Skin of body (tissue), 2 donors: ENCODE measurements around the gene ZNF474. TPM values are rescaled to one million over a fixed set of nuclear protein-coding genes. Genes with fewer than 3 reads are reported as not detected.

Source experiments
- DNase-seq: peaks from one replicate; lab custom pipeline; 2025; lab: John Stamatoyannopoulos, UW
- total RNA-seq: library from RNA; depleted of rRNA; stranded (reverse); fragments of >200 nt; gene quantifications from one replicate; pipeline ENCODE4 v1.2.3, GENCODE V29; 2014

Gene ZNF474
- total RNA-seq, 1 donor from 2014 or later: 0.79 TPM

DNA sequence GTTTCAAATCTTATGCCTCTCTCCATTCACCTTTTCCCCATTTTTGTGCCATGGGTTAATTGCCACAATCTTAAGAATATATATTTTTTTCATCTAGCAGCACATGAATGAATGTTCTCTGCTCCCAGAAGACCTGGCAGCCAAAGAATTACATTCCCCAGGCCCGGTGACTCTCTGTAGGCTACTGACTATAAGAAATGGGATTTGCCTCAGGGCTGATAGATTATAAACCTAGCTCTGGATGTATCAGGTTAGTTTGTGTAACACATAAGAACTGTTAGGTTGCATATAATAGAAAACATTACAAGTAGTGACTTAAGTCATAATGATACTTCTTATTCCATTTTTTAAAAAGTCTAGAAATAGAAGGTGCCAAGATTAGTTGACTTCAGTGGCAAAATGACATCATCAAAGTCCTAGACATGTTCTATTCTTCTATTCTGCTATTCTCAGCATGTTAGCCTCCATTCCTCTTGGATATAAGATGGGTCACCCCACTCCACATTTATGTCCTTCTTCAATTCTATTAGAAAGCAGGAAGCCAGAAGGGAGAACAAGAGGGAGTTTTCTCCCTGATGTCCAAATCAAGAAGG is 10.9 kb upstream of the ZNF474 start:
- DNase-seq: no peak

DNA sequence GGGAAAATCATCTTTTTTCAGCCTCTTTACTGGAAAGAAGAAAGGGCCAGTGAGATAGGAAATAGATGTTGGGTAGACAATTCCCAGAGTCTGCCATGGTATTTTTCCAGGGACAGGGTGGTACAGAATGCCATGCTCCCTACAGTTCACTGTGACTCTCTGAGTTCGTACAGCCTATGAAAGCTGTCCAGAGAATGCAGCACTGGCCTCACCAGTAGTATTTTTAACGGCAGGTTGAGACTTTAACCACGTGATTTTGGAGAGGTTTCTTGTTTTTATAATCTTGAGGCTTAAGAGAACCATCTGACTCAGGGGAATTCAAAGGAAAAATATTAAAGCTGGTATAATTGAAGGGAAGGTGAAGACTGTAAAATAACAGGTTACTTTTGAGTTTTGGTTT is 10.1 kb upstream of the ZNF474 start:
- DNase-seq: no peak

DNA sequence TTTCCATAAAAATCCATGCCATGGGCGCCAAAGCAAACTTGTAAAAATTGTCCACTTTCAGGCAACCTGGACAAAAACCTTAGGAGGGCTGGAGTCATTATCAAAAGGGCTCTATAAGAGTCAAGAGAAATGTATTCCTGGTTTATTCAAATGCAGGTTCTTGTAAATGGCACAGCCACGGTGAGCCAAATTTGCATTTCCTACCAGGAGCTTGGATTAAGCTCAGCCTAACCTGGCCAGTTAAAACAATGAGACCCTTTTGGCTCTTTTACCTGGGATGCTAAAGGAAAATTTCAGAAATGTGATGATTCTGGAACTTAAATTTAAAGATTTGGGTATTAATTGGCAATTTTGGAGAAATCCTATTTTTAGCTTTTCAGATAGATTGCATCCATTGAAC is 8.9 kb upstream of the ZNF474 start:
- DNase-seq: no peak

DNA sequence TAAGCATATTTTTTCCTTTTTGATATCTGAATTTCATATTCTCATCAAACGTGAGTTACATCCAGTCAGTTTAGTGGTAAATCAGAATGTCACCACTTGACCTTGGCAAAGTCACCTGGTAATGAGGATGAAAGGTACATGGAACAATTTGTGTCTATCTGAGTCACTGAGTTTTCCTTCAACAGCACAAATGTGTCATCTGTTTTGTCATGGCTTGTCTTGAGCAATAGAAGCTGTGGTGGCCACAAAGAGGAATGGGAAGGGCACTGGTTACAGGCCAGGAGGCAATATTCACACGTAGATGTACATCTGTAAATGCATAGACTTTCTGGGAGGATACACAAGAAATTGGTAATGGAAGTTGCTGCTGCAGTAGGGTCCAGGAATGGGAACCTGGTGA is 8.4 kb upstream of the ZNF474 start:
- no peak for DNase-seq

DNA sequence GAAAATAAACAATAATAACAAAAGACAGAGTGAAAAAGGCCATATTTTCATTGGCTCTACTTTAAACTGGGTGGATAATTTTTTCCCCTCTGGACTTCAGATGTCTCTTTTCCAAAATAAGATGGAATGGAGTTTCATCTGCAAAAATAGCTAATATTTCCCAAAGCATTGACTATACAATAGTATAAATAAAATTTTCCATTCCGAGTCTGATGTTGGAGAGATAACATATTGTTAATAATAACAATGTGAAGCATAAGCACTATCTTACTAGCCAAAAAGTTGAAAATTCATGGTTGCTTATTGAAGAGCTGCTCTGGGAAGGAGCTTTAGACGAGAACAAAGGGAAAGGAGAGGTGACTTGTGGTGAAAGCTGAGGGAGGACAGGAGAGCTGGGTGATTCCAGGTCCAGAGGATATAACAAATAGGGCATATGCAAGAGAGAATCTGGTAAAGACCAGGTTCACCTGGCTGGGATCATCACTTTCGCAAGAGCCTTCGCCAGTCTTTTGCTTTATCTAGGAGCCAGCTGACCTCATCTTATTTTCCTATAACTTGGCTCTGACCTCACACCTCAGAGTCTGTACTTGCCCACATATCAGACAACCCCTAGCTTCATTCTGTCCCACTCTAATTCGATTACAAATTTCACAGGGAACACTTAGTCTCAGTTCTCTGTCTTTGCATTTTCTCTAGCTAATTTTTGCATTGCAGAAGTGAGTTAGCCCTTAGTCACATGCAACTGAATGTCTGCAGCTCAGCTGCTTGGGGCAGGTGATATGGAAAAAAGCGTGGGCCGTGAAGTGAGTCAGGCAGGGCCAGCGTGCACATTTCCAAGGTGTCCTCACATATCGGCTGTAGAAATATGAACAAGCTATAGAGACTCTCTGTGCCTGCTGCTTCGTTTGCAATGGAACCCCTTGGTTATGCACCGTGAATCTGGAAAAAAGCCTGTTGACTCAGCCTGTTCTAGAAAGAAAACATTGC is 7.6 kb upstream of the ZNF474 start:
- no peak for DNase-seq

DNA sequence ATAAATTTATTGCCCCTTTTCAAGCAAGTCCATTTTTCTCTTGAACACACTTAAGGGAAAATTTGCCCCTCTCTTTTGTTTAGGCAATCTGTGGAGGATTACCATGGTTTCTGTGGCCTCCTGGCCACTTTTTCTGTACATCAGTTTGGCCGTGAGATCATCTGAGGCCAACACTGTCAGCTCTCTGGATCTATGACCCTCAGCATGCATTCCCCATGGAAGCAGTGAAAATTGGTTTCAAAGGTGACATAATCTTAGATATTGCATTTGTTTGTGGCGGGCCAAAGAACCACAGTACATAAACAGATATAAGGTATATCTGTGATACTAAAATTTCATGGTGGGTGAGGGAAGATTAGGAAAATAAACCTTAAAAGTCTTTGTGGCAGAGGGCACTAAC is 4.6 kb upstream of the ZNF474 start:
- DNase-seq: no peak

DNA sequence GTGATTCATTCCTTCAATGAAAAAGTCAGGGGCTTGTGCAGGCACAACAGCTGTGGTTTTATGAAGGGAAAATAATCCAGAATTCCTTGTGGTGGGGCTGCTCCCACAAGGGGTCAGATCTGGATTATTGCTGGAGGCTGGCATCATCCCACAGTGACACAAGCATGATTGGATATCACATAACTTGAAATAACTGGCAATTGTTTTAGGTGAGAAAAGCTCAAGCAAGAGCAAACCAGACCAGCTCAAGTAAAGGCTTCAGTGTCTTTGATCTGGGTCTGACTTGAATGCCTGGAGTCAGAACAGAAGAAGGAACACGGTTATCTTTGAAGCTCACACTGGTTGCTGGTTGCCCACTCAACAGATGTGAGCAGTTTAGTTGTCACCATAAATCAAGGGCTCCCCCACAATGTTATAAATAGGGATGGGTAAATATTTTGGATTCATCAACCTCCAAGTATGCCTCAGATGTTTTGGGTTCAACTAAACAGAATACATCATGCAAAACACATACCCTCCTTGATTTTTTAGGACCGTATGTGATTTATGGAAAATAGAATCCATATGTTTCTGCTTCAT is 3.1 kb upstream of the ZNF474 start:
- DNase-seq: no peak

DNA sequence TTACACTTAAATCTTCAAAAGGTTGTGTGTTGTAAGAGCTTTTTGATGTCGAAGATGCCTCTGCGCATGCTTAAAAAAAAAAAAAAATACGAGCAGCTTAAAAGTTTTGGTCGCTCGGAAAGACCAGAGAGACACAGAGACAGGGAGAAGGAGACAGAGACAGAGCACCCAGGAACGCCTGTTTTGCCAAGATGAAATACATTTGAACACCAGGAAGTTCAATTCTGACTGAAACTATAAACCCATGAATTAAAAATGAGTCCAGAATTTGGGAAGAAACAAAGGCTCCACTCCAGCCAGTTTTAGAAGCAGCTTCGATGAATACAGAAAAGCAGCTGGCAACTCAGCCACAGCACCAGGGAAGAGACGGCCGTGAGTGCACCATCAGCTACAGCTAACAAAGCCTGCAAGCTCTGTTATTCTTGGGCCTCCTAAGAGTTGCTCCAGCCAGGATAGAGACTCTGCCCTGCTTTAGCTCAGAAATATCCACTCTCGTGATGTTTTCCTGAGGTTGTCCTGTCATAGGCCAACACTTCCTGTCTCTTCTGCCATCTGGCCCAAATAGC is 2.5 kb upstream of the ZNF474 start:
- DNase-seq: peak; percentile 69

DNA sequence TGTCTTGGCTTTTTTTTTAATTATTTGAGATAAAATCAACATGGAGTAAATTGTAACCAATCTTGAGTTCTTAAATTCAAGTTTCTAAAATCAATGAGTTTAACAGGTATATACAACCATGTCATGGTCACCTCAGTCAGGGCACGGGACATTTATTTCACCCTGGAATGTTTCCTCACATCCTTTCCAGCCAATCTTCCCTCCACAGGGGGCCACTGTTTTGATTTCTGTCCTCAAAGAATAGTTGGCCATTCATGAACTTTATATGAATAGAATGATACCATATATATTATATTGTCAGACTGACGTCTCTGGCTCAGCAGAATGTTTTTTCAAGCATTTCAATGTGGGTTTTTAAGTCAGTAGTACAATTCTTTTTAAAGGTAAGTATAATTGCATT is 806 bp downstream of the ZNF474 start:
- DNase-seq: no peak

DNA sequence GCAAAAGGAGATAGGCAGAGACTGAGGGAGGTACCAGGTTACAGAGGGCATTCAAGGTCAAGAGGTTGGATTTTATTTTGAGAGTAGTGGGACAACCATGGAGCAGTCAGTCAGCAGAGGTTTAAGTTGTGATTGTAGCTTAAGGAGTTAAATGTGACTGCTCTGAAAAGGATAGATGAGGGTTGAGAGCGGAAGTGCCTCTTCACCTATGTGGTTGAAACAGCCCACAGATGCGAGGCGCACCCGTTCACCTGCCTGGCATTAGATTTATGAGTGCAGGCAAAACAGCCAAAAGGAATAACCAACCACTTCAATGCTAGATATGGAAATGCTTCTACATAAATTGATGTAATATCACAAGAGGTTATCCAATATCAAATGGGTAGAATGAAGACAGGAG is 8.4 kb downstream of the ZNF474 start:
- DNase-seq: no peak

DNA sequence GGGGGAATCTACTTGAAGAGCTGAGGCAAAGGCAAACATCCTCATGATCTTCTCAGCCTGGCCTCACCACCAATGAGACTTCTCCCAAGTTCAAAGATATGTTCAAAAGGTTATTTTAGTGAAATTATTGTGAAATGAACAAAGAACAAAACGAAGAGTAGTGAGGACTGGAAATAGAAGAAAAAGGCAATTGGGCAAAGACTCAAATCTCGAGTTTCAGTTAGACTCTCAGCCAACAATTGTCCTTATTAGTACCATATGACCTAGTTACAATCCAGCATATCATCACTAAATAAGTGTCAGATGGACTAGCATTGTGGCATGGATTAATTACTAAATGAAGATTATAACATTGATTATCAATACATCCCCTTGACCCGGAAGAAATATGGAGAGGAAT is 9.0 kb downstream of the ZNF474 start:
- no peak for DNase-seq

DNA sequence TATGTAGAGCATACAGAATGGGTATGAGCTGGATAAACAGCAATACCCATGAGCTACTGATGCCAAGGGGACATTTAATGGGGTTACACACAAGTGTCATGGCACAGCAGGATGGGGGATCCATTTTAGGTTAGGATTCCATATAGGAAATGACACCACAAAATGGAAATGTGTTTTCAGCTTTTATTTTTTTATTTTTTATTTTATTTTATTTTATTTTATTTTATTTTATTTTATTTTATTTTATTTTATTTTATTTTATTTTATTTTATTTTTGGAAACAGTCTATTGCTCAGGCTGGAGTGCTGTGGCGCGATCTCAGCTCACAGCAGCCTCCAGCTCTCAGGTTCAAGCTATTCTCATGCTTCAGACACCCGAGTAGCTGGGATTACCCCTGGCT is 11.6 kb downstream of the ZNF474 start:
- no peak for DNase-seq

DNA sequence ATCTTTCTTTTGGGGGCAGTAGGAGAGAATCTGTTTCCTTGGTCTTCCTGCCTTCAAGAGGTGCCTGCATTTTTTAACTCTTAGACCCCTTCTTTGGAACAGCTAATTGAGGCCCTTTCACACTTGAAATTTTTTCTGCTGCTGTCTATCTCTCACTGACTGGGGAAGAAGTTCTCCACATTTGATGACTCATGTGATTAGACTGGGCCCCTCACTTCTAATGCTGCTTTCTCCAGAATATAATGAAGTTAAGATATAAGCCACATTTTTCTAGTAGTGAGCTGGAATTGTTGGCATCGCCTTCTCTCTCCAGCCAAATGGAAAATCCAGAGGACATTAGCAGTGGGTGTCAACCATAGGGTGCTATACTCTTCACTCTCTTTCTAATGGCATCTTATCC is 12.4 kb downstream of the ZNF474 start:
- no peak for DNase-seq

DNA sequence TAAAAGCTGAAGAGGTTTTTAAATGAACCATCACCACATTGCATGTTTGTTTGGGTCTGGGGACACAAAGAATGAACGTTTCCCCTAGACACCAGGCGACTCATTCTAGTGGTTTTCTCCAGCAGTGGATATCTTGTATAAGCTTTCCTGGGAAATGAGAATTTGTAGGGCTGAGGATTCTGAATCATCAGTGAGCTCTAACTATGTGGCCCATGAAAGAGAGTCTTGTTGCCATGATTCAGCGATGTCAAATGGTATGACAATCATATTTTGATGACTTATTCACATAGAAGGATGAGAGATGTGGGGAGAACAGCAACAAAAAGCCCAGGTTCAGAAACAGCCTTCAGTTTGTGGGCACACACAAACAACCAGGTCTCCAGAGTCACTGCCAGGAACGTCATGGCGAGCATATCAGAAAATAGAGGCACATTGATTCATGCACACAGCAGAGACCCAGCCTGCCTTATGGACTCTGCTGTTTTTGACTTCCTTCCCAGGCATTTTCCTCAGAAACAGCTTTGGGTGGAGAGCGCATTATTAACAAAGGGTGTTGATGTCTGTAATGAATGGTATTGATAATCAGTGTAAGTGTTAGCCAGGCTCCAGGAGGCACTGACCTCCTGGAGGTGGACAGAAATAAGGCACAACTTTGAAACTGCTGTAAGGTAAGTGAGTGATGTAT is 13.3 kb downstream of the ZNF474 start:
- no peak for DNase-seq

DNA sequence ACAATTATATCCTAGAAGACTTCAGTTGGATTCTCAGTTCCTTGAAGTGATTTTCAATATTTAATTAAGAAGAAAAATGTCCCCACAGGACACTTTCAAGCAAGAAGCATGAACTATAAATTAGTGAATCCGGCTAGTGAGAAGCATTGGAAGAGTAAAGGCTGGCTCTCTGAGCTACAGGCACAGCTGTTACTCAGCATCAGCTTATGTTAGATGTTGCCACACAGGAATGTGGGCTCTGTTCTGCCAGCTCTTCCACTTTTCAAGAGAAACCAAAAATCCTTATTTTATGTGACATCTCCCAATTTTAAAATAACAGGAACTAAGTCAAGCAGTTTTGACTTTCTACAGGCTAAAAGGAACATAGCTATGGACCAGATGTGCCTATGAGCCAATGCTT is 14.9 kb downstream of the ZNF474 start:
- no peak for DNase-seq

DNA sequence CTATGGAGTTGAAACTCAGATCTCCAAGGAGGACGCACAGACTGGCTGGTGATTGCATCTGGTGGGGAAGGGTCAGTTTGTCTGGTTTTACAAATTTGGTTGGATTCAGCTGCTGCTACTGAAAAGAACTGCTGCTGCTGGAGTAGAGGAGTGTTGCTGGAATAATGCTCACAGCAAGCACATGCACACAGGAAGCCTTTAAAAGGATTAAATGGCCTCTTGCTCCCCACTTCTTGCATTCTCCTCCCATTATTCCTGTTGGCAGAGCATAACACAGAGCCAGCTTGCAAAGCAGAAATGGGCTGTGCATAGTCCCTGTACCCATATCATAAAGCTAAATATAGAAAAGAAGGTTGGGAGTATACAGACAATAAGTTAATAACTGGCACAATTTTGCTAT is 16.6 kb downstream of the ZNF474 start:
- no peak for DNase-seq

DNA sequence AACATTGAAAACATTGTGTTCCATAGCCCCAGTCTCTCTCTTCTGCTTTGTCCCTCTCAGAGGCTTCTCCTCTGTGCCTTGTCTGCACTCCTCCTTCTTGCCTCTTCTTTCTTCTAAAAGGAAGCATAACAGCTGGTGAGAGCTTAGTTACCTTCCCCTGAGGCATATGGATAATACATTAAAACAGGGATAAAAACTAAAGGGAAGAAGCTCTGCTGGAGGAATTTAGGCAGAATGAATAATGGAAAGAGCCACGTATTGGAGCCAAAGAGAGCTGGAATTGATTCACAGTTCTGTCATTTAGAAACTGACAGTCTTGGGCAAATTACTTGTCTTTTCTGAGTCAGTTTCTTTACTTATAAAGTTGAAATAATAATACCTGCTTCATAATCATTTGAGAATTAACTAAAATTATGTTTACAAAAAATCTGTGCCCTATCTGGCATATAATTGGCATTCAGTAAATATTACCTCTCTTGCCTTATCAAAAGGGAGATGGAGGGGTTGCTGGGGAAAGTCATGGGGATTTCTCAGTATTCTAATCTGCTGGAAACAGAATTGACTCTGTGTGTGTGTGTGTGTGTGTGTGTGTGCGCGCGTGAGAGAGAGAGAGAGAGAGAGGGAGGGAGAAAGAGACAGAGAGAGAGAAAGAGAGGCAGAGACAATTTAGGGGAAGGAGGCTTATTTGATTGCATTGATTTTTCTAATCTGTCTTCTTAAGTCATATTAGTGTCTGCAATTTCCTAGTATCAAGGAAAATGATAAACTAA is 20.2 kb downstream of the ZNF474 start:
- DNase-seq: peak; percentile 76

DNA sequence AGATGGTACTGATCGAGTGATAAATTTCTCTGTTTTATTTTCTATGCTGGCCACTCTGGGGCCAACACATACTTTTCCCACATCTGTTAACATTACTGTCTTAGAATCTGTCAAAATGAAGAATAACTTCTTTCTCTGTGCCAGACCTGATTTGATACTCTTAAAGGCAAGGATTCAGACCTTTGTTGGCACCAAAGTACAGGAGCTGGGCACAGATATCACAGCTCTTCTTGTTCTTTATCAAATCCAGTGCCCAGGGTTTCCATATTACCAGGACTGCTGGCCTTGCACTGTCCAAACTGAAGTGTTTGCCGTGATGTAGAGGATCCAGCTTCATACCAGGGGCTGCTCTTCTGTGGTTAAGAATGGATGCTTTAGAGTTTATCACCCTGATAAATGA is 20.9 kb downstream of the ZNF474 start:
- DNase-seq: no peak

DNA sequence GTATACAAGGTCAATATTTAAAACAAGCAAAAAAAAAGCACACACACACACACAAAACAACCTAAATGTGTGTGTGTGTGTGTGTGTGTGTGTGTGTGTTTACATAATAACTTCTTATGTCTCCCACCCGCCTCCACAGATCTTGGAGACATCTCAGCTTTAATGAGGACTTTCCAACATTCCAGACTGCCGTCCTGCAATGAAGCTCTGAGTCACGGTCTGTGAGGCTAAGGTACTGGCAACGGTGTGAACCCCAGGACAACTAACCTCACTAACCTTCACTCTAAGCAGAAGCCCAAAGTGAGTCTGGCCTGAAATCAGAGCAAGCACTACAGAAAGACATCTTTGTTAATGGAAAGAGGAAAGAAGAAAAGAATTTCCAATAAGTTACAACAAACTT is 22.3 kb downstream of the ZNF474 start:
- no peak for DNase-seq

DNA sequence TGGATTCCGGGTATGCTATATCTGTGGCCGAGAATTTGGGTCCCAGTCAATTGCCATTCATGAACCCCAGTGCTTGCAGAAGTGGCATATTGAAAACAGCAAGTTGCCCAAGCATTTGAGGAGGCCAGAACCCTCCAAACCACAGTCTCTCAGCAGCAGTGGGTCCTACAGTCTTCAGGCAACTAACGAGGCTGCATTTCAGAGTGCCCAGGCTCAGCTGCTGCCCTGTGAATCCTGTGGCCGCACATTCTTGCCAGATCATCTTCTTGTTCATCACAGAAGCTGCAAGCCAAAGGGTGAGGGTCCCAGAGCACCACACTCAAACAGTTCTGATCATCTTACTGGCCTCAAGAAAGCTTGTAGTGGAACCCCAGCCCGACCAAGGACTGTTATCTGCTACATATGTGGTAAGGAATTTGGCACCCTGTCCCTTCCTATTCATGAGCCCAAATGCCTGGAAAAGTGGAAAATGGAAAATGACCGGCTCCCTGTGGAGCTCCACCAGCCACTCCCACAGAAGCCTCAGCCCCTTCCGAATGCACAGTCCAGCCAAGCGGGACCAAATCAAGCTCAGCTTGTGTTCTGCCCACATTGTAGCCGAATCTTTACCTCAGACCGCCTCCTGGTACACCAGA is 23.0 kb downstream of the ZNF474 start:
- DNase-seq: no peak
